GM18519 (cell line): Measurements from ENCODE around the gene ELOVL2.

Source experiments
- ATAC-seq: cut with Tn5 transposase; IDR thresholded peaks from one replicate; pipeline ENCODE4 v1.9.1; 2021; ENCODE audit warnings: mild to moderate bottlenecking, moderate library complexity; ENCODE audit not compliant: unreplicated experiment, low FRiP score

The ELOVL2 gene

DNA sequence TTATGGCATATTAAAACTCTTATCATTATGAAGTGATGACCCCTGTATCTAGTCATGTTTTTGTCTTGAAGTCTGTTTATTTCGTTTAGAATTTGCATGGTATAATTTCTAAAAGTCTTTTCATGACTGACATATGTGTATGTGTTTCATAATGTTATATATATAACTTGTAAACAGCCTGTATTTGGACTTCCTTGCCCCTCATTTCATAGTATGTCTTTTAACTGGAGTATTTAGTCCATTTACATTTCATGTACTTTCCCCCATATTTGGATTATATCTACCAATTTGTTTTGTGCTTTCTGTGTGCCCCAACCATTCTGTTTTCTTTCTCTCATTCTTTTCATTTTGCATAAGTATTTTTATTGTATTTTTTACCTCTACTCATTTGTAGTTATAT lies 98.3 kb downstream of the ELOVL2 start:
- ATAC-seq: no peak

DNA sequence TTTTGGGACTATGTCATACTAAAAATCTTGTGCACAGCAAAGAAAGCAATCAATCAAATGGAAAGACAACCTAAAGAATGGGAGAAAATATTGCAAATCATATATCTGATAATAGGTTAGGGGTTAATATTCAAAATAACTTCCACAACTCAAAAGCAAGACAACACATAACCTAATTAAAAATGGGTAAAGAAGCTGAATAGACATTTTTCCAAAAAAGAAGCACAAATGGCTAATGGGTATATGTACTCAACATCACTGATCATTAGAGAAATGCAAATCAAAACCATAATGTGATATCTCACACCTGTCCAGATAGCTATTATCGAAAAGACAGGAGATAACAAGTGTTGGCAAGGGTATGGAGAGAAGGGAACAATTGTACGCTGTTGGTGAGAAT lies 104.3 kb downstream of the ELOVL2 start:
- no peak for ATAC-seq

DNA sequence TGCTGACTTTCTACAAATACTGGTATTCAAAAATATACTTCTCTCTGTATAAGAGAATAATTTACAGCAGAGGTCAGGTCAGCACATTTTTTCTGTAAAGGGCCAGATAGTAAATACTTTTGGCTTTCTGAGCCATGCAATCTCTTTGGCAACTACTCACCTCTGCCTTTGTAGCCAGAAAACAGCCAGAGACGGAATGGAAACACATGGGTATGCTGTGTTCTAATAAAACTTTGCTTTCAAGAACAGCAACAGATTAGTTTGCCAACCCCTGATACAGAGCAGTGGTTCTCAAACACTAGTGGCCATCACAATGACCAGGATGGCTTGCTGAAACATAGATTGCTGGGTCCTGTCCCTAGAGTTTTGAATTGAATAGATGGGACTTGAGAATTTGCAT lies 111.0 kb downstream of the ELOVL2 start:
- no peak for ATAC-seq
